Liver (tissue), 9 donors: ENCODE measurements around the gene C7orf57. TPM values are rescaled to one million over a fixed set of nuclear protein-coding genes. Genes with fewer than 3 reads are reported as not detected.
A peak's percentile ranks its signal among the peaks of the same experiment; 100 is the strongest.

Source experiments
- DNase-seq: peaks from one replicate; pipeline ENCODE4 v3.0.0-alpha.2; 2017; ENCODE audit warnings: low spot score
- H3K27ac ChIP-seq, 2 donors: one replicate each; pipeline ENCODE4 v1.7.0; 2013; ENCODE audit warnings: inconsistent platforms in 2 of 2, low read length in 2 of 2, control low read depth in 1 of 2, low read depth in 1 of 2, mild to moderate bottlenecking in 1 of 2
- H3K27me3 ChIP-seq, 4 donors: one replicate each; pipeline versions ENCODE4 v1.6.1 to v1.7.0; 2013; ENCODE audit warnings: low read length in 3 of 4, inconsistent platforms in 1 of 4, mild to moderate bottlenecking in 1 of 4, moderate library complexity in 1 of 4; ENCODE audit not compliant: control insufficient read depth in 4 of 4, insufficient read depth in 4 of 4
- H3K36me3 ChIP-seq, 4 donors: one replicate each; pipeline versions ENCODE4 v1.6.1 to v1.7.0; 2013; ENCODE audit warnings: low read length in 3 of 4, mild to moderate bottlenecking in 3 of 4, low read depth in 1 of 4, moderate library complexity in 1 of 4; ENCODE audit not compliant: control insufficient read depth in 4 of 4, insufficient read depth in 3 of 4
- H3K4me1 ChIP-seq, 4 donors: one replicate each; pipeline versions ENCODE4 v1.6.1 to v1.7.0; 2013; ENCODE audit warnings: low read length in 3 of 4, mild to moderate bottlenecking in 3 of 4, moderate library complexity in 1 of 4; ENCODE audit not compliant: control insufficient read depth in 4 of 4, insufficient read depth in 4 of 4
- H3K4me3 ChIP-seq, 3 donors: one replicate each; pipeline versions ENCODE4 v1.6.1 to v1.7.0; 2013; ENCODE audit warnings: low read length in 3 of 3, control low read depth in 1 of 3, low read depth in 1 of 3, mild to moderate bottlenecking in 1 of 3
- H3K9ac ChIP-seq, 2 donors: one replicate each; pipeline ENCODE4 v1.7.0; 2013; ENCODE audit warnings: low read length in 2 of 2, mild to moderate bottlenecking in 2 of 2, moderate library complexity in 2 of 2, control low read depth in 1 of 2, low read depth in 1 of 2
- H3K9me3 ChIP-seq, 4 donors: one replicate each; pipeline versions ENCODE4 v1.6.1 to v1.7.0; 2013; ENCODE audit warnings: low read length in 3 of 4; ENCODE audit not compliant: control insufficient read depth in 4 of 4
- EGR1 ChIP-seq, 2 donors: IDR thresholded peaks; 2 replicates each; pipeline ENCODE4 v1.6.1; 2016 to 2018; ENCODE audit warnings: antibody characterized with exemption in 2 of 2, low read depth in 2 of 2
- FOXA1 ChIP-seq: IDR thresholded peaks from 2 replicates; pipeline ENCODE4 v1.6.1; 2016; ENCODE audit warnings: antibody characterized with exemption
- FOXA2 ChIP-seq: IDR thresholded peaks from 2 replicates; pipeline ENCODE4 v1.6.1; 2016; ENCODE audit warnings: antibody characterized with exemption
- GABPA ChIP-seq, 2 donors: IDR thresholded peaks in 1 of 2; conservative IDR thresholded peaks in 1 of 2; 2 replicates each; pipeline ENCODE4 v1.6.1; 2016; ENCODE audit warnings: antibody characterized with exemption in 2 of 2, mild to moderate bottlenecking in 1 of 2, moderate library complexity in 1 of 2
- HNF4A ChIP-seq, 2 donors: conservative IDR thresholded peaks; 2 replicates each; pipeline ENCODE4 v1.6.1; 2016; ENCODE audit warnings: antibody characterized with exemption in 2 of 2, mild to moderate bottlenecking in 2 of 2
- HNF4G ChIP-seq: IDR thresholded peaks from 2 replicates; pipeline ENCODE4 v1.6.1; 2016; ENCODE audit warnings: antibody characterized with exemption
- JUND ChIP-seq, 2 donors: IDR thresholded peaks; 2 replicates each; pipeline ENCODE4 v1.6.1; 2016; ENCODE audit warnings: antibody characterized with exemption in 2 of 2
- NR2F2 ChIP-seq: IDR thresholded peaks from 2 replicates; pipeline ENCODE4 v1.6.1; 2016; ENCODE audit warnings: antibody characterized with exemption
- RXRA ChIP-seq, 2 donors: IDR thresholded peaks; 2 replicates each; pipeline ENCODE4 v1.6.1; 2017 to 2018; ENCODE audit warnings: antibody characterized with exemption in 2 of 2, mild to moderate bottlenecking in 1 of 2
- TAF1 ChIP-seq: conservative IDR thresholded peaks from 2 replicates; pipeline ENCODE4 v1.6.1; 2016; ENCODE audit warnings: antibody characterized with exemption, mild to moderate bottlenecking
- YY1 ChIP-seq: IDR thresholded peaks from 2 replicates; pipeline ENCODE4 v1.6.1; 2016; ENCODE audit warnings: antibody characterized with exemption, mild to moderate bottlenecking
- WGBS: extraction: QIAGEN DNeasy Blood & Tissue Kit; methylation state at CpG from one replicate; pipeline ENCODE4 v1.1.7; 2013; 5-methylcytosine and 5-hydroxymethylcytosine counted together
- polyA plus RNA-seq, 2 donors: library from polyadenylated mRNA; stranded (reverse) in 1 of 2; unstranded in 1 of 2; fragments of 200-250 nt in 1 of 2; fragments of >200 nt in 1 of 2; fragmentation: Nextera tagmentation in 1 of 2; extraction: Ambion mirVana in 1 of 2; gene quantifications; one replicate each; pipeline versions ENCODE4 v1.2.1 to v1.2.3, GENCODE V29; 2013 to 2015
- total RNA-seq, 2 donors: library from RNA; depleted of rRNA; stranded (reverse); fragments of >200 nt; gene quantifications; one replicate each; pipeline ENCODE4 v1.2.3, GENCODE V29; 2014
- TF ChIP-seq, protein P1 (sequence below): IDR thresholded peaks from 2 replicates; pipeline ENCODE4 v1.6.1; 2016; ENCODE audit warnings: antibody characterized with exemption
- TF ChIP-seq, protein P2 (sequence below): IDR thresholded peaks from 2 replicates; pipeline ENCODE4 v1.6.1; 2016; ENCODE audit warnings: antibody characterized with exemption
- TF ChIP-seq, protein P3 (sequence below): IDR thresholded peaks from 2 replicates; pipeline ENCODE4 v1.6.1; 2016; ENCODE audit warnings: antibody characterized with exemption
- TF ChIP-seq, protein P4 (sequence below): IDR thresholded peaks from 2 replicates; pipeline ENCODE4 v1.6.1; 2016; ENCODE audit warnings: antibody characterized with exemption, mild to moderate bottlenecking
- donor health status: healthy.
- donor health status: healthy.
- donor health status: healthy.
- donor health status: healthy.
- donor health status: healthy.

C7orf57 gene
- total and polyA plus RNA-seq, 4 donors: not detected

DNA sequence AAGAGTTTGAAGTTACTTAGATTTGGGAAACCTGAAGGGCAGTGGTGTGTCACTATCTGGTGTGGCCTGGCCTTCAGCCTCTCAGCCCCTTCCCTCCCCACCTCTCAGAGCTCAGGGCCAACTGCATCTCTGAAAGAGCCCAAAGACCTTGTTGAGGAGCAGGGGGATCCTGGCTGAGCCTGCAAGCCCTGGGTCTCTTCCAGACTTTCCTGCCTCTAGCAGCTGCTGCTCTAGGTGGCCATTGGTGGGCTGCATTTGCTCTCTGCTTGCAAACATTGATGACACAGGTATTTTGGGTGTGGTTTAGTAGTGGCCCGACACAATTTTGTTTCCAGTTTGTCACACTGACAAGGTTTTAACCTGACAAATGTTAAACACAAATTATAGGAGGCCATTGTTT lies 50.6 kb downstream of the C7orf57 start:
- DNase-seq: no peak
- WGBS: 77% methylated on average over 1 of the region's 1 CpG
- TF ChIP-seq, protein P1, sequence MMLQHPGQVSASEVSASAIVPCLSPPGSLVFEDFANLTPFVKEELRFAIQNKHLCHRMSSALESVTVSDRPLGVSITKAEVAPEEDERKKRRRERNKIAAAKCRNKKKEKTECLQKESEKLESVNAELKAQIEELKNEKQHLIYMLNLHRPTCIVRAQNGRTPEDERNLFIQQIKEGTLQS: no peak
- TF ChIP-seq, protein P2, sequence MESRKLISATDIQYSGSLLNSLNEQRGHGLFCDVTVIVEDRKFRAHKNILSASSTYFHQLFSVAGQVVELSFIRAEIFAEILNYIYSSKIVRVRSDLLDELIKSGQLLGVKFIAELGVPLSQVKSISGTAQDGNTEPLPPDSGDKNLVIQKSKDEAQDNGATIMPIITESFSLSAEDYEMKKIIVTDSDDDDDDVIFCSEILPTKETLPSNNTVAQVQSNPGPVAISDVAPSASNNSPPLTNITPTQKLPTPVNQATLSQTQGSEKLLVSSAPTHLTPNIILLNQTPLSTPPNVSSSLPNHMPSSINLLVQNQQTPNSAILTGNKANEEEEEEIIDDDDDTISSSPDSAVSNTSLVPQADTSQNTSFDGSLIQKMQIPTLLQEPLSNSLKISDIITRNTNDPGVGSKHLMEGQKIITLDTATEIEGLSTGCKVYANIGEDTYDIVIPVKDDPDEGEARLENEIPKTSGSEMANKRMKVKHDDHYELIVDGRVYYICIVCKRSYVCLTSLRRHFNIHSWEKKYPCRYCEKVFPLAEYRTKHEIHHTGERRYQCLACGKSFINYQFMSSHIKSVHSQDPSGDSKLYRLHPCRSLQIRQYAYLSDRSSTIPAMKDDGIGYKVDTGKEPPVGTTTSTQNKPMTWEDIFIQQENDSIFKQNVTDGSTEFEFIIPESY: no peak
- no peak for TF ChIP-seq HNF4G
- TF ChIP-seq FOXA1: no peak
- TF ChIP-seq TAF1: no peak
- no peak for TF ChIP-seq NR2F2
- TF ChIP-seq EGR1 (IDR thresholded peaks at IDR 0.05; ENCODE audit: low read depth in 2 of 2): no peak
- no peak for TF ChIP-seq HNF4A (conservative IDR thresholded peaks at IDR 0.05)
- TF ChIP-seq, protein P3, sequence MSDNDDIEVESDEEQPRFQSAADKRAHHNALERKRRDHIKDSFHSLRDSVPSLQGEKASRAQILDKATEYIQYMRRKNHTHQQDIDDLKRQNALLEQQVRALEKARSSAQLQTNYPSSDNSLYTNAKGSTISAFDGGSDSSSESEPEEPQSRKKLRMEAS: no peak
- no peak for TF ChIP-seq YY1
- no peak for TF ChIP-seq GABPA (IDR thresholded peaks at IDR 0.05 in 1 of 2, conservative IDR thresholded peaks at IDR 0.05 in 1 of 2)
- TF ChIP-seq, protein P4, sequence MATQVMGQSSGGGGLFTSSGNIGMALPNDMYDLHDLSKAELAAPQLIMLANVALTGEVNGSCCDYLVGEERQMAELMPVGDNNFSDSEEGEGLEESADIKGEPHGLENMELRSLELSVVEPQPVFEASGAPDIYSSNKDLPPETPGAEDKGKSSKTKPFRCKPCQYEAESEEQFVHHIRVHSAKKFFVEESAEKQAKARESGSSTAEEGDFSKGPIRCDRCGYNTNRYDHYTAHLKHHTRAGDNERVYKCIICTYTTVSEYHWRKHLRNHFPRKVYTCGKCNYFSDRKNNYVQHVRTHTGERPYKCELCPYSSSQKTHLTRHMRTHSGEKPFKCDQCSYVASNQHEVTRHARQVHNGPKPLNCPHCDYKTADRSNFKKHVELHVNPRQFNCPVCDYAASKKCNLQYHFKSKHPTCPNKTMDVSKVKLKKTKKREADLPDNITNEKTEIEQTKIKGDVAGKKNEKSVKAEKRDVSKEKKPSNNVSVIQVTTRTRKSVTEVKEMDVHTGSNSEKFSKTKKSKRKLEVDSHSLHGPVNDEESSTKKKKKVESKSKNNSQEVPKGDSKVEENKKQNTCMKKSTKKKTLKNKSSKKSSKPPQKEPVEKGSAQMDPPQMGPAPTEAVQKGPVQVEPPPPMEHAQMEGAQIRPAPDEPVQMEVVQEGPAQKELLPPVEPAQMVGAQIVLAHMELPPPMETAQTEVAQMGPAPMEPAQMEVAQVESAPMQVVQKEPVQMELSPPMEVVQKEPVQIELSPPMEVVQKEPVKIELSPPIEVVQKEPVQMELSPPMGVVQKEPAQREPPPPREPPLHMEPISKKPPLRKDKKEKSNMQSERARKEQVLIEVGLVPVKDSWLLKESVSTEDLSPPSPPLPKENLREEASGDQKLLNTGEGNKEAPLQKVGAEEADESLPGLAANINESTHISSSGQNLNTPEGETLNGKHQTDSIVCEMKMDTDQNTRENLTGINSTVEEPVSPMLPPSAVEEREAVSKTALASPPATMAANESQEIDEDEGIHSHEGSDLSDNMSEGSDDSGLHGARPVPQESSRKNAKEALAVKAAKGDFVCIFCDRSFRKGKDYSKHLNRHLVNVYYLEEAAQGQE: no peak
- no peak for TF ChIP-seq RXRA (IDR thresholded peaks at IDR 0.05)
- no peak for TF ChIP-seq FOXA2
- H3K27ac ChIP-seq: no peak overlapping the region
- no peaks in the 10 kb centered on the region for H3K36me3 ChIP-seq
- H3K9me3 ChIP-seq: no peaks in the 10 kb centered on the region
- H3K9ac ChIP-seq: no peak overlapping the region
- H3K4me3 ChIP-seq: no peak overlapping the region
- H3K4me1 ChIP-seq: peaks cover 0 to 12% (median 7%) of the 10 kb centered on the region in 4 donors
- H3K27me3 ChIP-seq: no peaks in the 10 kb centered on the region

DNA sequence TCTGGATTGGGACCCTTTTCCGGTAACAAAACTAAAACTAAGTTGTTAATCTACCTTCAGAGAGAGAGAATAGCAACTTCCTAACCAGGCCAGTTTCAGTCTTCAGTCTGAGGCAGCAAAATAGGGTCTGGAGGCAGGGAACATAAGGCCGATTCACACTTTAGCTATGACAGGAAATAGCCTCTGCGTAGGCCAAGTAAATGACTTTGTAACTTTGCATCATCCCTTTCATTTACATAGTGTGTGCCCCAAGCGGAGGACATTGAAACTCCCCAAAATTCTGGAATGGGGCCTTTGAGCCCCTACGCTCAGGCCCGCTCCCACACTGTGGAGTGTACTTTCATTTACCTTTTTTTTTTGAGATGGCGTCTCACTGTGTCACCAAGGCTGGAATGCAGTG lies 52.0 kb downstream of the C7orf57 start:
- DNase-seq: no peak
- peaks cover 0 to 12% (median 7%) of the 10 kb centered on the region in 4 donors for H3K4me1 ChIP-seq
- H3K27me3 ChIP-seq: no peaks in the 10 kb centered on the region
- 80% methylated on average over 7 of the region's 7 CpGs for WGBS
- H3K9me3 ChIP-seq: no peaks in the 10 kb centered on the region
- no peak overlapping the region for H3K4me3 ChIP-seq
- TF ChIP-seq RXRA (IDR thresholded peaks at IDR 0.05) (no peak), NR2F2 (no peak), FOXA1 (no peak), JUND (IDR thresholded peaks at IDR 0.05) (no peak)
- TF ChIP-seq, protein P1: no peak
- peak overlapping the region; percentile 99 for H3K27ac ChIP-seq
- no peak overlapping the region for H3K9ac ChIP-seq
- peaks cover 0 to 6% (median 0%) of the 10 kb centered on the region in 4 donors for H3K36me3 ChIP-seq
